Measurements from ENCODE around the gene SNX3. TPM values are rescaled to one million over a fixed set of nuclear protein-coding genes. Genes with fewer than 3 reads are reported as not detected.

Gene SNX3
- polyA plus RNA-seq, 1 experiment, result 406 TPM

GRCh38 chr6:108291091-108291490, 30.3 kb upstream of the SNX3 start:
- no peak for TF ChIP-seq CTCF (IDR thresholded peaks at IDR 0.05; ENCODE audit: low read depth, low read length)
- no peaks in the 10 kb centered on the region for H3K27me3 ChIP-seq (ENCODE audit: control insufficient read depth, insufficient read depth, low read length)
- no peak overlapping the region for H3K4me3 ChIP-seq (ENCODE audit: low read depth, low read length)
- no peak overlapping the region for H3K27ac ChIP-seq (ENCODE audit: low read depth, low read length)
- POLR2A ChIA-PET, result no interaction called here
- no peaks in the 10 kb centered on the region; the same call in 1 of the 2 replicates for H3K9me3 ChIP-seq (ENCODE audit: control insufficient read depth, insufficient read depth, low read length)
- CTCF ChIA-PET, result no interaction called here
- no peak for DNase-seq (ENCODE audit: low read depth, low spot score)

- H3K9me3 ChIP-seq (ENCODE audit: control insufficient read depth, insufficient read depth, low read length), result no peaks in the 10 kb centered on the region
- ChIA-PET POLR2A (no interaction called here), CTCF (no interaction called here)
- H3K4me3 ChIP-seq (ENCODE audit: low read depth, low read length), result no peak overlapping the region
- no peak for TF ChIP-seq CTCF (IDR thresholded peaks at IDR 0.05; ENCODE audit: low read depth, low read length)
- no peaks in the 10 kb centered on the region for H3K27me3 ChIP-seq (ENCODE audit: control insufficient read depth, insufficient read depth, low read length)
- no peak overlapping the region for H3K27ac ChIP-seq (ENCODE audit: low read depth, low read length)
- no peak for DNase-seq (ENCODE audit: low read depth, low spot score)
Observed at GRCh38 chr6:108288742-108289141, 27.9 kb upstream of the SNX3 start.

DNA sequence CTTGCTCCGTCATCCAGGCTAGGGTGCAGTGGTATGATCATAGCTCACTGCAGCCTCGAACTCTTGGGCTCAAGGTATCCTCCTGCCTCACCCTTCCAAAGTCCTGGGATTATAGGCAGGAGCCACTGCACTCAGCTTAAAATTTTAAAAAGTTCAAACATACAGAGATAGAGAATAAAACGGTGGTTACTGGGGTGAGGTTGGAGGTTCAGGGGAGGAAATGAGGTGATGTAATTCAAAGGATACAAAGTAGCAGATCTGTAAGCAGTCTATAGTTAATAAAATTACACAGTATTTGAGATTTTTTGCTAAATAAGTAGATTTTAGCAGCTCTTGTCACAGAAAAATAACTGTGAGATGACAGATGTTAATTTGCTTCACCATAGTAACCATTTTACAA, 26.5 kb upstream of the SNX3 start:
- ChIA-PET CTCF (no interaction called here), POLR2A (no interaction called here)
- TF ChIP-seq CTCF (IDR thresholded peaks at IDR 0.05; ENCODE audit: low read depth, low read length), result no peak
- H3K9me3 ChIP-seq (ENCODE audit: control insufficient read depth, insufficient read depth, low read length), result no peaks in the 10 kb centered on the region
- no peak for DNase-seq (ENCODE audit: low read depth, low spot score)
- no peak overlapping the region for H3K27ac ChIP-seq (ENCODE audit: low read depth, low read length)
- H3K4me3 ChIP-seq (ENCODE audit: low read depth, low read length), result no peak overlapping the region
- H3K27me3 ChIP-seq (ENCODE audit: control insufficient read depth, insufficient read depth, low read length), result no peaks in the 10 kb centered on the region

- Histone ChIP-seq H3K27ac (ENCODE audit: low read depth, low read length) (no peak overlapping the region), H3K4me3 (ENCODE audit: low read depth, low read length) (no peak overlapping the region), H3K27me3 (ENCODE audit: control insufficient read depth, insufficient read depth, low read length) (no peaks in the 10 kb centered on the region), H3K9me3 (ENCODE audit: control insufficient read depth, insufficient read depth, low read length) (no peaks in the 10 kb centered on the region)
- ChIA-PET CTCF (interaction anchor here (1.4 kb wide), 1 partner anchor 69 kb away, joined by 3 read pairs; no protein-coding TSS in a partner anchor), POLR2A (no interaction called here)
- TF ChIP-seq CTCF (IDR thresholded peaks at IDR 0.05; ENCODE audit: low read depth, low read length), result no peak
- no peak for DNase-seq (ENCODE audit: low read depth, low spot score)
Observed at GRCh38 chr6:108286366-108286765, 25.5 kb upstream of the SNX3 start.

DNA sequence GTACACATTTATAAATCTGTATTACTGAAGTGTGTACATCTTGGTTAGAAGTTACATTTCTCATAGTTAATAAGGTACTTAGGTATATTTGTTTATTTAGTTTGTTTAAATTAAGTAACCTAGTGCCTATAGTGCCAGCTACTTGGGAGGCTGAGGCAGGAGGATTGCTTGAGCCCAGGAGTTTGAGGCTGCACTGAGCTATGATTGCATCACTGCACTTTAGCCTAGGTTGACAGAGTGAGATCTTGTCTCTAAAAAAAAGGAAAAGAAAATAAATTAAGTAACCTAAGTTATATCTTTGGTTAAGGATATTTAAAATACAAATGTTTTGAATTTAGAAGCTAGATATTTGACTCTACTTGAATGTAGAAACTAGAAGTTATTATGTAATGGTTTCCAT, 24.5 kb upstream of the SNX3 start:
- no peak overlapping the region for H3K27ac ChIP-seq (ENCODE audit: low read depth, low read length)
- no peak for TF ChIP-seq CTCF (IDR thresholded peaks at IDR 0.05; ENCODE audit: low read depth, low read length)
- H3K9me3 ChIP-seq (ENCODE audit: control insufficient read depth, insufficient read depth, low read length), result no peaks in the 10 kb centered on the region
- POLR2A ChIA-PET, result no interaction called here
- CTCF ChIA-PET, result interaction anchor here (1.4 kb wide), 1 partner anchor 68 kb away, joined by 3 read pairs; no protein-coding TSS in a partner anchor
- H3K27me3 ChIP-seq (ENCODE audit: control insufficient read depth, insufficient read depth, low read length), result no peaks in the 10 kb centered on the region
- DNase-seq (ENCODE audit: low read depth, low spot score), result no peak
- H3K4me3 ChIP-seq (ENCODE audit: low read depth, low read length), result no peak overlapping the region
